GM19023 (cell line): ENCODE results near the gene DCXR.
A peak's percentile ranks its signal among the peaks of the same experiment; 100 is the strongest.

Experiments
- ATAC-seq: cut with Tn5 transposase; IDR thresholded peaks from one replicate; pipeline ENCODE4 v1.9.1; 2021; ENCODE audit warnings: mild to moderate bottlenecking, moderate library complexity; ENCODE audit not compliant: unreplicated experiment

DCXR gene

GRCh38 chr17:82024859-82025258 is 12.6 kb downstream of the DCXR start:
- ATAC-seq, result no peak

- peak; percentile 2 for ATAC-seq
Measured at GRCh38 chr17:82023447-82024241, 13.9 kb downstream of the DCXR start.

DNA sequence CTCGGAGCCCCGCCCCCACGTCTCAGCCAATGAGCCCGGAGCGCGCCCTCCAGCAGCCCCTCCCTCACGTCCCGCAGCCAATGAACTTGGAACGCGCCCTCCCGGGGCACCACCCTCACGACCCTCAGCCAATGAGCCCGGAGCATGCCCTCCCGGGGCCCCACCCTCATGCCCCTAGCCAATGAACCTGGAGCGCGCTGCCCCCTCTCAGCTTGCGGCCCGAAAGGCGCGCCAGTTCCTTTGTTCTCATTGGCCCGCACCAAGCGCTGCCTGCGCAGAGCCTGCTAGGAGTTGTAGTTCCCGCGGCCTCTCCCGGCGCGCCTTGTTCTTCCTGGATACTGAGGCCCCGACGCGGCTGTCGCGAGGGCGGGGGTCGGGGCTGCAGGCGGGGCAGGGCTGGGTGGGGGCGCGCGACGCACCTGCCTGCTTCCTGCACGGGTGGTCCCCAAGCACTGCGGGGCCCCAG is 14.5 kb downstream of the DCXR start, which contains the start of gene LRRC45:
TSS of gene LRRC45 (plus strand) at position 325 of the 466 bp plus-strand sequence. CDS start 339 bp downstream, outside the sequence.
- ATAC-seq, result peak; percentile 92

DNA sequence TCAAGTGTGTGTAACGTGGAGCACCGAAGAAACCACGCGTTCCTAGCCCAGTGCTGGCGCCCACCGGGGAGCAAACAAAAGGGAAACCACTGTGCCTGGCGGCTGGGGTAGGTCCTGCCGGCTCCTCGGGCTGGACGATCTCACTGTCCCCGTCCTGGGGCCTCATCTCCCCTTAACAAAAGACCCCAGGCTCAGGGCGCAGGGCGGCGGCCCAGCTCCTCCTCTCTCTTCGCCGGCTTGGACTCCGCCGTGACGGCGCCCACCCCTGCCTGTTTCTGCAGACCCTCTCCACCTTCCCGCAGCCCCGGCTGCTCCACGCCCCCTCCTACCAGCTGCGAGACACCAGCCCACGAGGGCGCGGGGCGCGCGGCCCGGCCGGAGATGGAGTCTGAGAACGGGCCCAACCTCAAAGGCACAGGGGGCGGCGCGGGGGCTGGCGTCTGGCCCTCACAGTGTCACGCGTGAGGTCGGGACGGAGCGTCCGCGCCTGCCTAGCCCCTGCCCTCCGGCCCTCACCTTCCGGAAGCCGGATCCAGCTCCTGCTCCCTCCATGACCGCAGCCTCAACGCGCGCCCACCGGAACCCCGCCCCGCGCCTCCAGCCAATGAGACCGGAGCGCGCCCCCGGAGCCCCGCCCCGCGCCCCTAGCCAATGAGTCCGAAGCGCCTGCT is 15.1 kb downstream of the DCXR start, which contains the start of gene CENPX:
TSS of gene CENPX (minus strand) at position 569 of the 671 bp plus-strand sequence. CDS start at position 552, 17 bp downstream.
- ATAC-seq, result no peak

DNA sequence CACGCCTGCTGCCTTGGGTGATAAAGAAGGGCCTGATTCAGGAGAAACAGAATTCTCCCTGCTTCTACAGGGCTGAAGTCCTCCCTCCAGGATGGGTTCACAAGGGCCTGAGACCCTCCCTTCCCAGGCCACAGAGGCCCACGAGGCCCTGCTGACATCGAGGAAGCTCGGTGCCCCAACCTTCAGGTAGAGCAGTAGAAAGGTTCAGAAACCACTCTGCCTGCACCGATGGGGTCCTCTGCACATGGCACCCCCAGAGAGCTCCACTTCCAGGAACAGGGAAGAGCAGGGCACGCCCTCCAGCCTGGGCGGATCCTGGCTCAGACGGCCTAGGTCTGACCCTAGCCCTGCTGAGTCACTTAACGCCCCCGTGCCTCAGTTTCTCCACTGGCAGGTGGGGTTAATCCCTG is 15.6 kb downstream of the DCXR start:
- no peak for ATAC-seq

GRCh38 chr17:82021107-82021899 is 16.2 kb downstream of the DCXR start:
- ATAC-seq, result no peak

- no peak for ATAC-seq
Measured at GRCh38 chr17:82020572-82021106, 16.9 kb downstream of the DCXR start.

- ATAC-seq, result no peak
Measured at GRCh38 chr17:82019690-82020571, 17.6 kb downstream of the DCXR start.

DNA sequence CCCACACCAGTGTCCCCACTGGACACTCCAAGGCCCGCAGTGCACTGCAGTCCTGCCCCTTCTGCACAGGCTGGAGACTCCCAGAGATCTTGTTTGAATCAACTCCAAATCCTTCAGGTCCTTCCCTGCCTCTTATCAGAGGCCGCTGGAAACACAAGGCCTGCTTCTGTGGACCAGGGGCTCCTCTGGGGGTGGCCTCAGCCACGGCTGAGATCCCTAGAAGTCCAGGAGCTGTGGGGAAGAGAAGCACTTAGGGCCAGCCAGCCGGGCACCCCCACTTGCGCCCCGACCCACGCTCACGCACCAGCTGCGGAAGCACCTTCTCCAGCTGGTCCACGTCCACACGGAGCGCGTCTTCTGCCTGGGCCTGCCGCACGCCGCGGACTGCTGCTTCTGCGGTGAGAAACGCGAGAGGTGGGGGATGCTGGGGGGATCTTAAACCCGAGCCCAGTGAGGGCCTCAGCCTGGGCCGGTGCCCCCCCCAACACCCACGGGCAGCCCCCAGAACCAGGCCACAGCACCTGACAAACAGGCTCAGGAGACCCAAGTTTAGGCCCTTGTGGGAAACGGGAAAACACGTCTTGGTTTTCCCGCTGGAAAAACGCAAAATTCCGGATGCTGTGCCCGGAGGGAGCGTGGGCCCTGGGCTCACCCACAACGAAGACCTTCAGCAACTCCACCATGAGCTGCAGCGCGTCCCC is 18.4 kb downstream of the DCXR start:
- ATAC-seq, result no peak

- ATAC-seq, result no peak
Measured at GRCh38 chr17:82018152-82018988, 19.1 kb downstream of the DCXR start.

GRCh38 chr17:82017612-82018151 is 19.8 kb downstream of the DCXR start:
- no peak for ATAC-seq

DNA sequence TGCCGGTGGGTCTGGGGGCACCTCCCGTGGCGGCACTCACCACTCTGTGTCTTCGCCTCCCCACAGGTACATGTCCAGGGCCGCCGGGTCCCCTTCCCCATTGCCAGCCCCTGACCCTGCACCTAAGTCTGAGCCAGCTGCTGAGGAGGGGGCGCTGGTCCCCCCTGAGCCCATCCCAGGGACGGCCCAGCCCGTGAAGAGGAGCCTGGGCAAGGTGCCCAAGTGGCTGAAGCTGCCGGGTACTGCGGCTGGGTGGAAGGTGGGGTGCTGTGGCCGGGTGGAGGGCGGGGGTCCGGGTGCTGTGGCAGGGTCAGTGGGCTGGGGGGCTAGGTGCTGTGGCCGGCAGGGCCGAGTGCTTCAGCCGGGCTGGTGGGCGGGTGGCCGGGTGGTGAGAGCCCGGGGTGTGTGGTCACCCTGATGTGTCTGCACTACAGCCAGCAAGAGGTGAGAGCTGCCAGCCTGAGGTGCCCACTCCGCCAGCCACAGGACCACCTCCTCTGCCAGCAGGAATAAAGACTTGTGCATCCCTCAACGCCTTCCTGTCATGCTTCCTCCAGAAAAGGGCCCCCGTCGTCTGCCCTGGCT is 20.5 kb downstream of the DCXR start:
- no peak for ATAC-seq

DNA sequence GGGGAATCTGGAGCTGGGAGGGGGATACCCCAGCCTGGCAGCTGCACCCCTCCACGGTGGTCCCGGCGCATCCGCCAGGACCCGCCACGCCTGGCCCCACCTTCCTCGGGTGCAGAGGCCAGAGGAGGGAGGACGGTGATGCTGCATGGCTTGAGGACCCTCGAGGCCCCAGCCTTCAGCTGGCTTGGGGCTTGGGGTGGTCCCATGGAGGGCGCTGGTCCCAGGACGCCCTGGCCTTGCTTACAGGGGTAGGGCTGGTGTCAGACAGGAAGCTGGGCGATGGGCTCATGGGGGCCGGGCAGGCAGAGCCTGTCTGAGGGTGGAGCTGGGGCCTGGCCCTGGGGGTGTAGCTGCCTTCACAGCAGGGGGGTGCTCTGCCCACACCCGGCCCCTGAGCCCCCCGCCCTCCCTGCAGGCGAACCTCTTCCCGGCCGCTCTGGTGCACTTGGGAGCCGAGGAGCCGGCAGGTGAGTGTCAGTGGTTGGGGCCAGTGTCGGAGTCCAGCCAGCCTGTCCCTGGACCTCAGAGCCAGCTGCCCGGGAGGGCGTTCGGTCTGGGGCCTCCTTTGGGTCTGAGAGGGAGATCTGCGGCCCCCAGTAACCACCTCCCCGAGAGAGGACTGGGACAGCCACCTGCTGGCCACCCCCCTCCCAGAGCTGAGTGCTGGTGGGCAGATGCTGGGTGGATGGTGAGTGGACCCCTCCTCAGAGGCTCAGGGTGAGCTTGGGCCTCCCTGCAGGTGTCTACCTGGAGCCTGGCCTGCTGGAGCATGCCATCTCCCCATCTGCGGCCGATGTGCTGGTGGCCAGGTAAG is 21.2 kb downstream of the DCXR start:
- no peak for ATAC-seq

DNA sequence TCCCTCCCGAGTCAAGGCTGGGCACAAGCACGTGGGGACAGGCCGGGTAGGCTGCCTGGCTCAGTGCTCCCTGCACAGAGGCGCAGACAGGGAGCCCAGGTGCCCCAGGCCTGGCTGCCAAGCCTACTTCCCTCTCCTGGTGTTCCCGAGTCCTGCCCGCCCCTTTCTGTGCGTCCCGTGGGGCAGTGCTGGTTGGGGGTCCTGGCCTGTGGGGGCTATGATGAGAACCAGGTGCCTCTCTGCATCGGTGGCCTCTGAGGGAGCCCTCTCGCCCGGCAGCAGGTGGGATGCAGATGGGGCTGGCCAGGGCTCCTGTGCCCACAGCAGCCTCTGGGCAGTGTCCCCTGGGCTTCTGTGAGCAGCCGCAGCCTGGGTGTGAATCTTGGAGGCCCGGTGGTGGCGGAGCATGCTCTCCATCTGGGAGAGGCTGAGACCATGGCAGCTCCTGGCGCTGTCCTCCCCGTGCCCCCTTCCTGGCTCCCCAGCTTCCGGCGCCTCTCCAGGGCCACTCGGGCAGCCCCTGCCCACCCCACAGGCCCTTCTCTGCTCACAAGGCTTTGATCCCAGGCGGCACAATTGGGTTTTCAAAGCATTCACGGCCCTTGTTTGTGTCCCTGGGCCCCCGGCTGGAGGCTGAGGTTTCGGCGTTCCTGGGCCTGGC is 22.1 kb downstream of the DCXR start:
- ATAC-seq, result no peak

- no peak for ATAC-seq
Measured at GRCh38 chr17:82014971-82015310, 22.6 kb downstream of the DCXR start.

GRCh38 chr17:82014432-82014831 is 23.1 kb downstream of the DCXR start:
- no peak for ATAC-seq
